ENCODE data around the gene TAC3.
"Not testable (repeated sequence)": the region's sequence is repeated elsewhere in the genome, so short reads cannot be mapped to it uniquely, and the experiment has no call there.

- TF ChIP-seq CTCF (IDR thresholded peaks at IDR 0.05; ENCODE audit: borderline replicate concordance, extremely low read depth, low read length, poor library complexity, severe bottlenecking); EZH2 (IDR thresholded peaks at IDR 0.05; ENCODE audit: borderline replicate concordance, low read depth, low read length, severe bottlenecking): not testable (repeated sequence)
Measured at GRCh38 chr12:57053146-57053545, 36.8 kb upstream of the TAC3 start.
